B cell (primary cell): ENCODE results near the gene DNAH2. TPM values are rescaled to one million over a fixed set of nuclear protein-coding genes. Genes with fewer than 3 reads are reported as not detected.

Experiments
- ATAC-seq: fragments of 200-7000 bp; cut with Tn5 transposase; one replicate; pipeline ENCODE4 v1.10.0; 2021; ENCODE audit warnings: low read depth, mild to moderate bottlenecking, moderate number of reproducible peaks, moderate library complexity
- CTCF ChIA-PET: fragments of 350-600 bp; sonication (Branson Sonifier 250); formaldehyde crosslinking; loops from one replicate; lab custom pipeline; 2021; ENCODE audit warnings: antibody characterized with exemption, inconsistent platforms; lab: Charles Lee
- POLR2A ChIA-PET: fragments of 350-600 bp; sonication (Branson Sonifier 250); formaldehyde crosslinking; loops from one replicate; lab custom pipeline; 2021; ENCODE audit warnings: antibody characterized with exemption; lab: Charles Lee
- DNase-seq: peaks from one replicate; pipeline ENCODE4 v3.0.0; 2013
- H2AFZ ChIP-seq: 2 replicates; pipeline ENCODE4 v1.6.1; 2012; ENCODE audit warnings: mild to moderate bottlenecking, low read depth, low read length; ENCODE audit not compliant: insufficient read depth, poor library complexity, severe bottlenecking
- H3K27ac ChIP-seq, 2 donors: 1 replicate in 1 of 2; 2 replicates in 1 of 2; pipeline ENCODE4 v1.5.1; 2012 to 2013; ENCODE audit warnings: low read length in 2 of 2, mild to moderate bottlenecking in 2 of 2, moderate library complexity in 1 of 2
- H3K27me3 ChIP-seq, 4 experiments: fragments of 200-600 bp in 1 of 4; sonication (generic) in 1 of 4; replicated peaks in 1 of 4; 1 replicate in 2 of 4; 2 replicates in 2 of 4; pipeline versions ENCODE4 v1.6.1 to v1.7.0; 2013 to 2016; ENCODE audit warnings: low read length in 3 of 4, mild to moderate bottlenecking in 2 of 4, mixed read lengths in 1 of 4, moderate library complexity in 1 of 4; ENCODE audit not compliant: insufficient read depth in 4 of 4, control insufficient read depth in 3 of 4; ENCODE audit errors: control extremely low read depth in 1 of 4
- H3K36me3 ChIP-seq, 2 experiments: replicated peaks in 1 of 2; 1 replicate in 1 of 2; 2 replicates in 1 of 2; pipeline versions ENCODE4 v1.6.1 to v1.7.1; 2013; ENCODE audit warnings: low read length in 1 of 2; ENCODE audit not compliant: insufficient read depth in 2 of 2, control insufficient read depth in 1 of 2; ENCODE audit errors: control extremely low read depth in 1 of 2, extremely low read depth in 1 of 2
- H3K4me1 ChIP-seq, 2 donors: fragments of 200-600 bp in 1 of 2; sonication (generic) in 1 of 2; 1 replicate in 1 of 2; 2 replicates in 1 of 2; pipeline versions ENCODE4 v1.5.1 to v1.6.1; 2013 to 2017; ENCODE audit warnings: low read length in 2 of 2; ENCODE audit not compliant: control insufficient read depth in 2 of 2, insufficient read depth in 2 of 2
- H3K4me2 ChIP-seq: replicated peaks from 2 replicates; pipeline ENCODE3; 2012; ENCODE audit warnings: mild to moderate bottlenecking, low read depth, low read length; ENCODE audit not compliant: poor library complexity, severe bottlenecking
- H3K4me3 ChIP-seq, 5 experiments: fragments of 200-600 bp in 1 of 5; sonication (generic) in 1 of 5; 1 replicate in 3 of 5; 2 replicates in 2 of 5; pipeline versions ENCODE4 v1.5.1 to v1.7.0; 2011 to 2016; ENCODE audit warnings: low read length in 4 of 5, mild to moderate bottlenecking in 4 of 5, low read depth in 2 of 5, control low read depth in 1 of 5, moderate library complexity in 1 of 5; ENCODE audit not compliant: insufficient read depth in 1 of 5; ENCODE audit errors: control extremely low read depth in 1 of 5, extremely low read depth in 1 of 5
- H3K79me2 ChIP-seq: fragments of 200-600 bp; sonication (generic); one replicate; pipeline ENCODE4 v1.6.0; 2016; ENCODE audit warnings: low read length; ENCODE audit not compliant: control insufficient read depth, insufficient read depth
- H3K9ac ChIP-seq: fragments of 200-600 bp; sonication (generic); 2 replicates; pipeline ENCODE4 v1.6.1; 2017; ENCODE audit warnings: mild to moderate bottlenecking, low read length, moderate library complexity
- H3K9me3 ChIP-seq, 3 donors: one replicate each; pipeline versions ENCODE4 v1.6.1 to v1.7.1; 2013; ENCODE audit warnings: low read length in 2 of 3; ENCODE audit not compliant: control insufficient read depth in 2 of 3, insufficient read depth in 1 of 3; ENCODE audit errors: control extremely low read depth in 1 of 3
- H4K20me1 ChIP-seq: 2 replicates; pipeline ENCODE4 v1.6.0; 2012; ENCODE audit warnings: mild to moderate bottlenecking, low read length; ENCODE audit not compliant: insufficient read depth, control insufficient read depth, poor library complexity, severe bottlenecking
- H3K27ac Mint-ChIP-seq: one replicate; pipeline ENCODE4 v1.8.0; 2021; ENCODE audit warnings: mixed read lengths
- H3K27me3 Mint-ChIP-seq: one replicate; pipeline ENCODE4 v1.8.0; 2021; ENCODE audit warnings: mixed read lengths
- H3K4me1 Mint-ChIP-seq: one replicate; pipeline ENCODE4 v1.8.0; 2021; ENCODE audit warnings: mixed read lengths
- H3K4me3 Mint-ChIP-seq: one replicate; pipeline ENCODE4 v1.8.0; 2021; ENCODE audit warnings: mixed read lengths
- H3K9me3 Mint-ChIP-seq: one replicate; pipeline ENCODE4 v1.8.0; 2022; ENCODE audit warnings: mixed read lengths; ENCODE audit not compliant: insufficient read depth
- EZH2 ChIP-seq: IDR thresholded peaks from 2 replicates; pipeline ENCODE4 v1.6.1; 2012; ENCODE audit warnings: borderline replicate concordance, low read depth, mild to moderate bottlenecking, moderate library complexity, low read length; ENCODE audit not compliant: insufficient read depth, poor library complexity, severe bottlenecking
- WGBS: methylation state at CpG from one replicate; pipeline ENCODE4 v1.1.5; 2013; ENCODE audit warnings: missing lambda C conversion rate; ENCODE audit not compliant: insufficient coverage; 5-methylcytosine and 5-hydroxymethylcytosine counted together
- intact Hi-C: fragments of 100-400 bp; cut with micrococcal nuclease; formaldehyde crosslinking; loops from one replicate; pipeline ENCODE4 v1.10.0; 2022
- polyA plus RNA-seq: library from polyadenylated mRNA; depleted of rRNA; stranded (reverse); fragments of >200 nt; gene quantifications from 2 replicates; pipeline ENCODE4 v1.2.3, GENCODE V29; 2012
- total RNA-seq, 2 donors: library from RNA; stranded (reverse); fragments of 120-200 nt in 1 of 2; gene quantifications; 1 replicate in 1 of 2; 2 replicates in 1 of 2; pipeline versions ENCODE4 v1.2.3 to v1.2.4, GENCODE V29; 2013 to 2022
- TF ChIP-seq, protein P1 (sequence below): fragments of 200-600 bp; IDR thresholded peaks from one replicate; pipeline ENCODE4 v1.8.0; 2022; ENCODE audit warnings: antibody characterized with exemption, mild to moderate bottlenecking

The DNAH2 gene
- total and polyA plus RNA-seq, 2 donors (not counting 1 experiment from before 2014, with no cell fraction given), result 0.03 TPM; not detected in 1

DNA sequence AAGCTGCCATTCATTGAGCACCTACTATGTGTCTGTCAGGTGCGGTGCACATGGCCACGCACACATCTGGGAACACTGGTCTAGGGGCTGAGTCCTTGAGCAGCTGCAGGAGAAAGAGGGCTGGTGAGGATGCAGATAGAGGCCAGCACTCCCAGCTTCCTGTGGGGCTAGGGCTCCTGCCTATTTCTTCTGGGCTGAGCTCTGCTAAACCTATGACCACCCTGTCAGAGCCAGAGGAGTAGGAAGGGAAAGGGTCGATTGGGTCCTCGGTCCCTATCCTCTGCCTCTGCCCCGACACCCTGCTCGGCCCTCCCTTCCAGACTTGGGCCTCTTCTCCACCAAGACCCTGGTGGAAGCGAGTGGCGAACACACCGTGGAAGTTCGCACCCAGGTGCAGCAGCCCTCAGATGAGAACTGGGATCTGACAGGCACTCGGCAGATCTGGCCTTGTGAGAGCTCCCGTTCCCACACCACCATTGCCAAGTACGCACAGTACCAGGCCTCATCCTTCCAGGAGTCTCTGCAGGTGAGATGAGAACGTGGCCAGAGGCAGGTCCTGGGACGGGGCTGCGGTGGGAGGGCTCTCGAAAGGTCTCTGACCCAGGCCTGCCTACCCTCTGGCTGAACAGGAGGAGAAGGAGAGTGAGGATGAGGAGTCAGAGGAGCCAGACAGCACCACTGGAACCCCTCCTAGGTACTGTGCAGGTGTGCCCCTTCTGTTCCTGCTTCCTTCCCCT, 133.3 kb downstream of the DNAH2 start:
- Histone ChIP-seq H2AFZ (no peak overlapping the region), H3K79me2 (peaks cover 24% of the 10 kb centered on the region), H3K27ac (peak overlapping the region; percentile 55 to 56), H3K9me3 (no peaks in the 10 kb centered on the region), H3K36me3 (peaks cover 0 to 37% of the 10 kb centered on the region in 2 experiments), H3K27me3 (no peaks in the 10 kb centered on the region), H3K4me2 (peak overlapping the region; percentile 73), H4K20me1 (peaks cover 76% of the 10 kb centered on the region), H3K4me3 (peak overlapping the region in 4 of 5 experiments; percentile 28 to 50 (median 38)), H3K9ac (peak overlapping the region; percentile 56), H3K4me1 (peaks cover 12 to 25% of the 10 kb centered on the region in 2 donors)
- WGBS, result 95% methylated on average over 15 of the region's 17 CpGs
- Mint-ChIP-seq H3K27ac (peak overlapping the region; percentile 82), H3K4me3 (peak overlapping the region; percentile 71), H3K27me3 (no peaks in the 10 kb centered on the region), H3K4me1 (peaks cover 27% of the 10 kb centered on the region), H3K9me3 (no peaks in the 10 kb centered on the region)
- intact Hi-C loops, result loop anchor here (1.0 kb wide), 4 partner anchors 10 to 108 kb away; partner anchors contain the start of gene KDM6B
- ATAC-seq, result no peak
- no peak for DNase-seq
- ChIA-PET CTCF (interaction anchor here (0.6 to 4.0 kb wide), 13 partner anchors 8 to 209 kb away, joined by 3 to 49 read pairs (median 6); partner anchors contain the start of gene KDM6B), POLR2A (interaction anchor here (0.7 to 1.4 kb wide), 3 partner anchors 9 to 236 kb away, joined by 3 to 12 read pairs (median 4); partner anchors contain the start of gene FXR2)
- TF ChIP-seq, protein P1, sequence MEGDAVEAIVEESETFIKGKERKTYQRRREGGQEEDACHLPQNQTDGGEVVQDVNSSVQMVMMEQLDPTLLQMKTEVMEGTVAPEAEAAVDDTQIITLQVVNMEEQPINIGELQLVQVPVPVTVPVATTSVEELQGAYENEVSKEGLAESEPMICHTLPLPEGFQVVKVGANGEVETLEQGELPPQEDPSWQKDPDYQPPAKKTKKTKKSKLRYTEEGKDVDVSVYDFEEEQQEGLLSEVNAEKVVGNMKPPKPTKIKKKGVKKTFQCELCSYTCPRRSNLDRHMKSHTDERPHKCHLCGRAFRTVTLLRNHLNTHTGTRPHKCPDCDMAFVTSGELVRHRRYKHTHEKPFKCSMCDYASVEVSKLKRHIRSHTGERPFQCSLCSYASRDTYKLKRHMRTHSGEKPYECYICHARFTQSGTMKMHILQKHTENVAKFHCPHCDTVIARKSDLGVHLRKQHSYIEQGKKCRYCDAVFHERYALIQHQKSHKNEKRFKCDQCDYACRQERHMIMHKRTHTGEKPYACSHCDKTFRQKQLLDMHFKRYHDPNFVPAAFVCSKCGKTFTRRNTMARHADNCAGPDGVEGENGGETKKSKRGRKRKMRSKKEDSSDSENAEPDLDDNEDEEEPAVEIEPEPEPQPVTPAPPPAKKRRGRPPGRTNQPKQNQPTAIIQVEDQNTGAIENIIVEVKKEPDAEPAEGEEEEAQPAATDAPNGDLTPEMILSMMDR, result no peak
- no peak for TF ChIP-seq EZH2
